CD4-positive, alpha-beta T cell (primary cell): ENCODE data around the gene NKIRAS2. TPM values are rescaled to one million over a fixed set of nuclear protein-coding genes. Genes with fewer than 3 reads are reported as not detected.

Source experiments
- ATAC-seq: fragments of 200-7000 bp; cut with Tn5 transposase; one replicate; pipeline ENCODE4 v1.10.0; 2022; ENCODE audit warnings: mild to moderate bottlenecking; ENCODE audit not compliant: poor library complexity
- CTCF ChIA-PET: fragments of 350-600 bp; sonication (Branson Sonifier 250); formaldehyde crosslinking; loops from one replicate; lab custom pipeline; 2021; ENCODE audit warnings: antibody characterized with exemption, inconsistent platforms; lab: Charles Lee
- POLR2A ChIA-PET: fragments of 350-600 bp; sonication (Branson Sonifier 250); formaldehyde crosslinking; loops from one replicate; lab custom pipeline; 2021; ENCODE audit warnings: antibody characterized with exemption, inconsistent platforms; lab: Charles Lee
- DNase-seq, 14 experiments: peaks; one replicate each; pipeline ENCODE4 v3.0.0-alpha.2; 2013 to 2020; ENCODE audit warnings: mixed read lengths in 2 of 14
- H3K27ac ChIP-seq, 2 donors: one replicate each; pipeline versions ENCODE4 v1.5.1 to v1.7.0; 2013; ENCODE audit warnings: low read length in 2 of 2, low read depth in 1 of 2, mild to moderate bottlenecking in 1 of 2
- H3K27me3 ChIP-seq, 2 experiments: 1 replicate in 1 of 2; 2 replicates in 1 of 2; pipeline versions ENCODE4 v1.6.1 to v1.7.0; 2013; ENCODE audit warnings: low read length in 2 of 2, control low read depth in 1 of 2, mild to moderate bottlenecking in 1 of 2, moderate library complexity in 1 of 2; ENCODE audit not compliant: insufficient read depth in 2 of 2, control insufficient read depth in 1 of 2
- H3K36me3 ChIP-seq: one replicate; pipeline ENCODE4 v1.6.1; 2013; ENCODE audit warnings: low read length, control low read depth; ENCODE audit not compliant: insufficient read depth
- H3K4me1 ChIP-seq: one replicate; pipeline ENCODE4 v1.6.1; 2013; ENCODE audit warnings: low read length, control low read depth; ENCODE audit not compliant: insufficient read depth
- H3K4me3 ChIP-seq: one replicate; pipeline ENCODE4 v1.5.1; 2013; ENCODE audit warnings: mild to moderate bottlenecking, low read length, moderate library complexity
- H3K9me3 ChIP-seq, 2 experiments: 1 replicate in 1 of 2; 2 replicates in 1 of 2; pipeline versions ENCODE4 v1.6.1 to v1.7.0; 2013; ENCODE audit warnings: low read length in 2 of 2, mild to moderate bottlenecking in 2 of 2, control low read depth in 1 of 2, moderate library complexity in 1 of 2; ENCODE audit not compliant: control insufficient read depth in 1 of 2, insufficient read depth in 1 of 2
- H3K27ac Mint-ChIP-seq: one replicate; pipeline ENCODE4 v1.8.0; 2020; ENCODE audit warnings: mixed read lengths
- H3K27me3 Mint-ChIP-seq: one replicate; pipeline ENCODE4 v1.8.0; 2021; ENCODE audit warnings: mixed read lengths
- H3K36me3 Mint-ChIP-seq: one replicate; pipeline ENCODE4 v1.8.0; 2021; ENCODE audit warnings: low read depth, mixed read lengths
- H3K4me1 Mint-ChIP-seq: one replicate; pipeline ENCODE4 v1.8.0; 2021; ENCODE audit warnings: low read depth, mixed read lengths
- H3K4me3 Mint-ChIP-seq: one replicate; pipeline ENCODE4 v1.8.0; 2020; ENCODE audit warnings: mild to moderate bottlenecking, mixed read lengths
- H3K9me3 Mint-ChIP-seq: one replicate; pipeline ENCODE4 v1.8.0; 2020; ENCODE audit warnings: mixed read lengths
- CTCF ChIP-seq: fragments of 200-600 bp; IDR thresholded peaks from one replicate; pipeline ENCODE4 v1.8.0; 2022; ENCODE audit warnings: antibody characterized with exemption, mild to moderate bottlenecking
- intact Hi-C, 2 experiments: fragments of 100-400 bp; cut with DNase I in 1 of 2; cut with micrococcal nuclease in 1 of 2; formaldehyde crosslinking; loops; one replicate each; pipeline versions ENCODE4 v1.15.1 to v1.9.0; 2023 to 2025; cut with DNase I, micrococcal nuclease
- total RNA-seq, 174 experiments: library from RNA in 2 of 174; stranded (reverse) in 2 of 174; gene quantifications; one replicate each; pipeline ENCODE4 v1.2.3 and lab custom pipeline; 2021 to 2026

Gene NKIRAS2
- total RNA-seq, 2 experiments from 2014 or later: 12.5 to 12.9 TPM

GRCh38 chr17:42042598-42043319 lies 22.9 kb downstream of the NKIRAS2 start:
- no peak for DNase-seq
- CTCF ChIA-PET: no interaction called here

GRCh38 chr17:42045719-42046118 lies 25.8 kb downstream of the NKIRAS2 start:
- POLR2A ChIA-PET: no interaction called here
- no peak overlapping the region for H3K27ac Mint-ChIP-seq
- H3K27me3 Mint-ChIP-seq: peaks cover 6% of the 10 kb centered on the region
- Histone ChIP-seq H3K36me3 (no peaks in the 10 kb centered on the region), H3K4me1 (peaks cover 8% of the 10 kb centered on the region), H3K27ac (no peak overlapping the region), H3K27me3 (no peaks in the 10 kb centered on the region), H3K4me3 (no peak overlapping the region), H3K9me3 (no peaks in the 10 kb centered on the region)
- ATAC-seq: no peak
- CTCF ChIA-PET: no interaction called here
- no peaks in the 10 kb centered on the region for H3K36me3 Mint-ChIP-seq
- peaks cover 12% of the 10 kb centered on the region for H3K4me1 Mint-ChIP-seq
- H3K4me3 Mint-ChIP-seq: no peak overlapping the region
- DNase-seq: no peak
- TF ChIP-seq CTCF: no peak
- intact Hi-C loops: no loop called here
- H3K9me3 Mint-ChIP-seq: no peaks in the 10 kb centered on the region

More at GRCh38 chr17:42042598-42043319, 22.9 kb downstream of the NKIRAS2 start:
- Histone ChIP-seq H3K4me3 (no peak overlapping the region), H3K36me3 (no peaks in the 10 kb centered on the region), H3K27me3 (peaks cover 2 to 4% of the 10 kb centered on the region in 2 experiments), H3K9me3 (no peaks in the 10 kb centered on the region), H3K27ac (no peak overlapping the region), H3K4me1 (no peaks in the 10 kb centered on the region)
- no peak for ATAC-seq
- H3K36me3 Mint-ChIP-seq: no peaks in the 10 kb centered on the region
- no peaks in the 10 kb centered on the region for H3K4me1 Mint-ChIP-seq
- TF ChIP-seq CTCF: no peak
- peaks cover 12% of the 10 kb centered on the region for H3K27me3 Mint-ChIP-seq
- no peak overlapping the region for H3K27ac Mint-ChIP-seq
- intact Hi-C loops: no loop called here
- no peak overlapping the region for H3K4me3 Mint-ChIP-seq
- H3K9me3 Mint-ChIP-seq: no peaks in the 10 kb centered on the region
- POLR2A ChIA-PET: no interaction called here

- intact Hi-C loops: no loop called here
- Histone ChIP-seq H3K36me3 (no peaks in the 10 kb centered on the region), H3K4me1 (peaks cover 15% of the 10 kb centered on the region), H3K9me3 (no peaks in the 10 kb centered on the region), H3K27me3 (peaks cover 0 to 2% of the 10 kb centered on the region in 2 experiments), H3K27ac (no peak overlapping the region), H3K4me3 (no peak overlapping the region)
- ChIA-PET CTCF (no interaction called here), POLR2A (no interaction called here)
- H3K27me3 Mint-ChIP-seq: peaks cover 19% of the 10 kb centered on the region
- no peaks in the 10 kb centered on the region for H3K9me3 Mint-ChIP-seq
- no peak for DNase-seq
- H3K36me3 Mint-ChIP-seq: no peaks in the 10 kb centered on the region
- H3K4me1 Mint-ChIP-seq: peaks cover 17% of the 10 kb centered on the region
- H3K4me3 Mint-ChIP-seq: no peak overlapping the region
- ATAC-seq: no peak
- no peak overlapping the region for H3K27ac Mint-ChIP-seq
- TF ChIP-seq CTCF: no peak
Measured at GRCh38 chr17:42047343-42047742, 27.5 kb downstream of the NKIRAS2 start.
